GM12801 (cell line): ENCODE results near the gene SLC9A2.

Experiments
- TF ChIP-seq, protein P1 (sequence below): IDR thresholded peaks from one replicate; pipeline ENCODE4 v1.5.1; 2011; ENCODE audit warnings: control low read depth; ENCODE audit not compliant: insufficient read length; ENCODE audit errors: extremely low read depth

The SLC9A2 gene

DNA sequence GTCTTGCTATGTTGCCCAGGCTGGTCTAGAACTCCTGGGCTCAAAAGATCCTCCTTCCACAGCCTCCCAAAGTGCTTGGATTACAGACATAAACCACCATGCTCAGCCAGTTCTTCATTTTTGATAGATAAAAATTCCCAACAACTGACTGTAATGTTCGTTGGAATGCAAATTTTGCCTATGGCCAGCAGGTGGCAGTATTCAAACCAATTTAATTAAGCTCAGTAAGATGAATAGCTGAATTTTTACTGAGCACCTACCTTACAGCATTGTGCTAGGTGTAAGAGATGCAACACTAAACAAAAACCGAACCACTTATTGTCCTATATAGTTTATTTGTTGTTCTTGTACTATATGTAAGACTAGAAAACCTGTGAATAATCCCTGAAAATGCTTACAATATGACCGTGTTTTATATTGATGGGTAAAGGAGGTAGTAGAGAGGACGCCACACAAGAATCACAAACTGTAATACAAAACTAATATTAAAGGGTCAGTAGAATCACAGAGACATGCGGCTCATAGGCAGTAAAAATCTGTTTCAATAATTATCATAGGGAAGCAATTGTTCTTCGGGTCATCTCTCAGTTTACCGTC, 134.3 kb downstream of the SLC9A2 start:
- TF ChIP-seq, protein P1, sequence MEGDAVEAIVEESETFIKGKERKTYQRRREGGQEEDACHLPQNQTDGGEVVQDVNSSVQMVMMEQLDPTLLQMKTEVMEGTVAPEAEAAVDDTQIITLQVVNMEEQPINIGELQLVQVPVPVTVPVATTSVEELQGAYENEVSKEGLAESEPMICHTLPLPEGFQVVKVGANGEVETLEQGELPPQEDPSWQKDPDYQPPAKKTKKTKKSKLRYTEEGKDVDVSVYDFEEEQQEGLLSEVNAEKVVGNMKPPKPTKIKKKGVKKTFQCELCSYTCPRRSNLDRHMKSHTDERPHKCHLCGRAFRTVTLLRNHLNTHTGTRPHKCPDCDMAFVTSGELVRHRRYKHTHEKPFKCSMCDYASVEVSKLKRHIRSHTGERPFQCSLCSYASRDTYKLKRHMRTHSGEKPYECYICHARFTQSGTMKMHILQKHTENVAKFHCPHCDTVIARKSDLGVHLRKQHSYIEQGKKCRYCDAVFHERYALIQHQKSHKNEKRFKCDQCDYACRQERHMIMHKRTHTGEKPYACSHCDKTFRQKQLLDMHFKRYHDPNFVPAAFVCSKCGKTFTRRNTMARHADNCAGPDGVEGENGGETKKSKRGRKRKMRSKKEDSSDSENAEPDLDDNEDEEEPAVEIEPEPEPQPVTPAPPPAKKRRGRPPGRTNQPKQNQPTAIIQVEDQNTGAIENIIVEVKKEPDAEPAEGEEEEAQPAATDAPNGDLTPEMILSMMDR: no peak

DNA sequence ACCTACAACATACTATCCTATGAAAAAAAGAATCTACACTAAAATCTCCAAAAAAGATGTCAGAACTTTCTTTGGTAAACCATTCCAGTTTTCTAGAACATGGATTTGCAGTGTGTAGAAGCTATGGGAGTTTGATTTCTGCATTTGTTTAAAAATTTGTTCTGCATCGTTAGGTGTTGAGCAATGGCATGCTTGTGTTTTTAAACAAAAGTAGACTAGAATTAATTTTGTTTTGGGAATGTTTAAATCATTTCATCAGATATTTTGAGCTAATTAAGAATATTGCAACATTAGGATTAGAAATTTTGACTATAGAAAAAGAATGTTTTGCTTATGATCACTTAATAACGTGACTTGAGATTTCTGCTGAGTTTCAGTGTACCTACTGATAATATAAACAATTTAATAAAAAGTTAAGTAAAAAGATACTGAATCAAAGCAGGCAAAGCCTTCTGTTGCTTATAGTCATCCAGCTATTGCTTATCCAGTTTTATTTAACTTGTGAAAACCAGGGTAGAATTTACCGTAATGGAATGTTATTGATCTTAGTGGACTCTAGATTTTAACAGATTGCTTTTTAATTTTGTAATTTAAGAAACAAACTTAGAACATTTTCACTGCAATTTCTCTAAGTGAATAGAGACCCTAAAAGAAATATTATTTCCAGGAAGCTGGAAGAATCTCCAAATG, 135.2 kb downstream of the SLC9A2 start:
- TF ChIP-seq, protein P1: no peak

DNA sequence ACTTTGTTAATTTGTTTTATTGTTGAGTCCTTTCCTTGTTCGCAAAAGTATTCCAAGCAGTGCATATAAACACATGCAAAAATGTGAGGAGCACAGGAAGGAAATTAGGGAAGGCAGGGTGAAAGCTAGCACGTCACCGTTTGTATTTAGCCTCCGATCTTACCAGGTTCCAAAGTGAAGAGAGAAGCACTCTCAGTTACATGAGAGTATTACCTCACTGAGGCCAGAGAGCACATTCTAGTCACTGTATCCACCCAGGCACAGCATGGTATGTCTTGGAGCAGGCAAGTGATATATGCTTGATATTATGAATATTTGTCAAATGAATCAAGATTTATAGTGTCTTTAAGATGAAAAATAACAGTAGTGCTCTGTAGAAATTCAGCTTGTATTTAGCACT, 135.9 kb downstream of the SLC9A2 start:
- TF ChIP-seq, protein P1: no peak

DNA sequence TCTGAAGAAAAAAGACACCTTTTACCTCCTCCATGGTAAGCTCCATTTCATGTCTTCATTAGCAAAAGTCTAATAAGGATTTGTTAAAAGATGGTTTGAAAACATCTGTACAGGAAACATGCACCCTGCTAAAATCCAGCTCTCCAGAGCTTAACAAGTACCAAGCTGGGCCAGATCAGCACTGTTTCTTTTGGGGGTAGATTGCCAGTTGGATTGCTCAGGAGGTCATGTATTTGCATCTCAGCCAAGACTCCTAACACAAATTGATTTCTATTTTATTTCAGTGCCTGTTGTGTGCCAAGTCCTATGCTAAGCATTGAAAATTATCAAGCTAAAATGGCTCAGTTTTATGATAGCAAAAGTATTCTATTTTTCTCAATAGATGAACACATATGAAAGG, 139.1 kb downstream of the SLC9A2 start:
- TF ChIP-seq, protein P1: no peak
